Occipital lobe (tissue), 2 donors: ENCODE results near the gene LINGO1. TPM values are rescaled to one million over a fixed set of nuclear protein-coding genes. Genes with fewer than 3 reads are reported as not detected.

Experiments
- DNase-seq: peaks from one replicate; lab custom pipeline; 2025; lab: John Stamatoyannopoulos, UW
- total RNA-seq: library from RNA; depleted of rRNA; stranded (reverse); fragments of >200 nt; gene quantifications from one replicate; pipeline ENCODE4 v1.2.3, GENCODE V29; 2014

The LINGO1 gene
- total RNA-seq, 1 donor from 2014 or later = 45.7 TPM

DNA sequence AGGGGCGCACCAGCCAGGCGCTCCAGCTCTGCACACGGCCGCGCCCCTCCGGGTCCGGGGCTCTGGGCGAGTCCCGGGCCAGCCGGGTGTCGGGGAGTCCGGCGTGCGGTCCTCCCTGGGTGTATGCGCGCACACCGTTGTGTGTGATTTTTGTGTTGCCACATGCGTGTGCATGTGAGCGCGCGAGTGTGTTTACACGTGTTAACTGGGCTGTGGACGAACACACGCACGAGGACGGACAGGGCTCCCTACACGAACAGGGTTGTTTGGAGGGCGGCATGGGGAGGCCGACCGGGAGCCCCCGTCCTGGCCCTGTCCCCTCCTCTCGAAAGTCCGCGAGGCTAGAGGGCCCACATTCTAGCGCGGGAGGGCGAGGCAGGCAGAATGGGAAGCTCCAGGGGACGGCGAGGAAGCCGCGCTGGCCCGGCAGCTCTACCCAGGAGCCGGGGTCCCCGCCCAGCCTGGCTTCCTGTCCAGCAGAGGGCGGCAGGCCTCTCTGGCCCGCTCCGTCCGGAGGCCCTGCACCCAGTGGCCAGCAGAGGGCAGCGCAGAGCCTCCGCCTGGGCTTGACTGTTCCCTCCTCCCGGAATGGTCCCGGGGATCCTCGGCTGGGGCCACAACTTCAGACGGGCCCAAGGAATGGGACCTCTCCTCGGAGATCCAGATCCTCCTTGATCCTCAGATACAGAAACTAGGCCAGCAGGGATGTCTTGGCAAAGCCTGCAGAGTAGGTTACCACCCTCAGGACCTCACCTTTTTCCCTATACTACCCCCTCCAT is 611 bp upstream of the LINGO1 start:
- DNase-seq = peak; percentile 85

DNA sequence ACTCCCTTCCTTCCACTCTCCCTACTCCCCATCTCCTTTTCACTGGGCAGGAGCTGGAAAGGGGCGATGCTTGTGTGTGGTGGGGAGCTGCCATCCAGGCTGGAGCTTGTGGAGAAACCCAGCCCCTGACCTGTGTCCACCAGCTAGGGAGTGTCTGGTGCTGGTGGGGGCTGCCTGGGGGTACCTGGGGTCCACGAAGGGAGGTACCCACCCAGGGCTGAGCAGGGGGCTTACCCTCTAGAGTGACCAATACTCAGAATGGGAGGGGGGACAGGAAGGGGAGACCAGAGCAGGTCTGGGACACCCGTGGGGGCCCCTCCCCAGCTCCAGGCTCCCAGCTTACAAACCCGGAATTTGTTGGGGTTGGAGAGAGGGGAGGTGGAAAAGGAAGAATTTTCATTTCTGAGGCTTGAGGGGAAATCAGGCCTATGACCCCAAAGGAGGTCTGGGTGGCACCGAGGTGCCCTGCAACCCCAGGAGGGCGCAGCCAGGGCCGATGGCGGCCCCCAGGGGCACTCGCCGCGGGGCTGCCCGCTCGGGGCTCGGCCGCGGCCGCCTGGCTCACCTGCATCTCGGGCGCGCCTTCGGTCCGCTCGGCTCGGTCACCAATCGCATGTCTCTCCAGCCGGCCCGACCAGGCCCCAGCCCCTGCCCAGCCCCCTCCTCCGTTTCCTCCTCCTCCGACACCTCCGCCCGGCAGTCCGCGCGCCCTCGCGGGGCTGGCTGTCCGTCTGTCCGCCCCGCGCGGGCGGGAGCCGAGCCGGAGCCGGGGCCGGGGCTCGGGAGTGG is 773 bp downstream of the LINGO1 start:
- DNase-seq = no peak

DNA sequence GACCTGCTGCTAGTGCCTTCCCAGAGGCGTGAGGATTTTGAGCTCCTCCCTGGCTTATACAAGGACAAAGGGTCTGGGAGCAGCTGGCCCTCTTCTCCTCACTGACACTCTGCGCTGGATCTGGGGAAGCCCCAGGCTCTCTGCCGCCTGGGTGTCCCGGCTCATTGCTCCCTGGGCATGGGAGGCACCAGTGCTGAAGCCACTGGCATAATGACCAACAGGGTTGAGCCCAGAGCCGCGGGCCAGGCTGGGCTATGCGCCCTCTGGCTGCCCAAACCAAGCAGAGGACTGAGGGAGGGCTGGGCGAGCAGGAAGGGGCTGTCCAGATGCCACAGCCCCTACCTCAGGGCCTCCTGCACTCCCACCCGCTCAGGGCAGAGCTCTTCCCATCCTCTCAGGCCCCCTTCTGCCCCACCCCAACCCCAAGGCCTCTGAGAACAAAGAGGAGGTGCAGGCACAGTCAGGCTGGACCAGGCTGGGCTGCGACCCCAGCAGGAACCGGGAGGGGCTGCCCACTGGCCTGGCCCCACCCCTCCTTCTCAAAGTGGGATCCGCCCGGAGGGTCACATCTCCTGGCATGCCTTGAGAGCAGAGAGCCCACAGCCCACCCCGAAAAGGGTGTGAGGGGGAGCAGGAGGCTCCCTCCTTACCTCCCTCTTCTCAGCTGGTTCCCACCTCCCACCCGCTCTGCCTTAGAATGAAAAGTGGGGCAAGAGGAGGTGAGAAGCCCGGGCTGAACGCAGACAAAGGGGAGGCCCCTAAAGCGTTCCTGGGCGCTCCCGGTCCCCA is 1.6 kb downstream of the LINGO1 start:
- DNase-seq = peak; percentile 40

DNA sequence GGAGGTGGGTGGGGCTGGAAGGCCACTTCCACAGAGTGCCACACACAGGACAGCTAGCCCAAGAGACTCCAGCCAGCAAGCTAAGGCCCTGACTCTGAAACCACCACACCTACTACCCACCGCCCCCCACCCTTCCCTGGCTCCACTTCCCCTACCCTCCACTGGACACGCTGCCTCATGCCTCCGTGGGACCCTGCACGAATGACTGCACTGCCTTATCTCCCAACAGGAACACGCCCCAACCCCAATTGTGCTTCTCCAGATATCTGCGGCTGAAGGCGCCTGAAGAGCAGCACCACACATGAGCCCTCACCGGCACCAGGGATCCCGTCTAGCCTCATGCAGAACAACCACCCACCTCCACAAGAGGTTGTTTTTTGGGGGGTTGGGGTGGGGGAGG is 2.7 kb downstream of the LINGO1 start:
- no peak for DNase-seq

DNA sequence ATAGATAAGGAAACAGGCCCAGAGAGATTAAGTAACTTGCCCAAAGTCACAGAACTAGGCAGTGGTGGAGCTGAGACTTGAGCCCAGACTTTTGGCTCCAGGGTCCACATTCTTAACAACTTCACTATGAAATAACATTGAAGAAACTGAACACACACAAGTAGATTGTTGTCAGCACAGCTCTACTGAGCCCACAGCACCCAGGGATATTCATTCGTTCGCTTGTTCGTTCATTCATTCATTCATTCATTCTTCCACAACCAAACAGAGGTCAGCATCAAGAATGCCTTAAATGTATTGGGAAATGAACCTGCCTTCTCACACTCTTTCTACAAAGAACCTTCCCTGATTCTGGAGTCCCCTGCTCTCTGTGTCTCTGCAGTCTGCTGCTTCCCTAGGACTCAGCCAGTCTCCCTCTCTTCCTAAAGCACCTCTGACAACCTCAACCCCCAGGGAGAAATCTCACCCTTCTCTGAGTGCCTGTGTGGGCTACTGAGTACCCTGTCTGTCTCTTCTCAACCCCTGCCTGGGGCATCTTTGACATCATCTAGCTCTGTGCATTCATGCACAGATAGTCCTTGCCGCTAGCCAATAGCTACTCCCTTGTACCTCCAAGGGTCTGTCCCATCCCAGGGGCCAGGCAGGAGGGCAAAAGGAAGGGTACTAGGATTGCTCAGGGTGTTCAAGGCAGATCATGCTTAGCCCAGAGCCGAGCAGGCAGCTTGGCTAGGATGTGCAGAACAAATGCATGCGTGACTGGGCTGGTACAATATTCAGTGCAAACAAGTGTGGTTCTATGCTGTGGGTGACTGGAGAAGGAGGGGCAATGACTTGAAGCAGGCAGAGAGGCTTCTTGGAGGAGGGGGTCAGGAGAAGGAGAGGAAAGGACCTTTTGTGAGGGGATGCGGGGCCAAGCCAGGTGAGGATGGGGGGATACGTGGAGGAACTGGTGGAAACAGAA is 3.4 kb downstream of the LINGO1 start:
- no peak for DNase-seq

DNA sequence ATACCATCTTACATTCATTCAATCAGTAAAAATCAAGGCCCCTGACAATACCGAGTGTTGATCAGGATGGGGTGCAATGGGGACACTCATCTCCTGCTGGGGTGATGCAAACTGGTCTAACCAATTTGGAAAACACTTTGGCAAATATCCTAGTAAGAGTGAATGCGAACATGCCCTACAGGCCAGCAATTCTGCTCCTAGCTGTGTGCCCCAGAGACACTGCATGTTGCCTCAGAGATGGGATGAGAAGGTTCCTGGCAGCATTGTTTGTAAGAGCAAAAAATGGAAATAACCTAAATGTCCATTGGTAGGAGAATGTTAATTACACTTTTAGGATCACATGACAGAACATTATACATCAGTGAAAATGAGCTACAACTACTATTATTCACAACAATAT is 4.7 kb downstream of the LINGO1 start:
- no peak for DNase-seq

DNA sequence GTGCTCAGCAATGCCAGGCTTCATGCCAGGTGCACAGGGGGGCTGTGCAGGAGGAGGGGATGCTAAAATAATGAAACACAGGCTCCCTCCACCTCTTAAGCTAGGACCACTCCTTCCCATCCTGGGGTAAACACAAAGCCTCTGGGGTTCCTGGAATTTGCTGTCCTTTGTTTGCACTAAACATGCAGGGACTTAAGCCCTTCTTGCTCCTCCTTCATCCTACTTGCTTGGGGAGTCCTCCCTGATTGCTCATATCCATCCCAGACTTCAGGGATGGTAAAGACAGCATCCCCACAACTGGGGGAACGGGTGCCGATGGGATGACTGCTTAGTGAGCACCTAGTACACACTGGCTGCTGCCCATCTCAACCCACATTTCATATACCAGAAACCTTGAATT is 5.1 kb downstream of the LINGO1 start:
- DNase-seq = no peak

DNA sequence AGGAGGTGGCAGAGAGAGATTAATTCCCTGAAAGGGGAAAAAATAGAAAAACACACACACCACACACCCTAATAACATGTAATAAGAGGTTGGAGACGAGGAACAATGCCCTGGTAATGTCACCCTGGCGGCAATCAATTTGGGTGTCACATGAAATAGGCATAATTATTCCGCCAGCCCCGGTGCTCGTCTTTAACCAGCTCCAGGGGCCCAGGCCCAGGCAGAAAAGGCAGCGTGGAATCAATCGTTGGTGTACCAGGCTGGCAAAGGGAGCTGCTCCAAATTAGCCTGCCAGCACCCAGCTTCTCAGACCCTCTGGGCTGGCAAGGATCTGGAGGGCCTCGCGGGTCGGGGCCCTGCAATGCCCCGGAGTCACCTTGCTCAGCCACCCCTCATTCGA is 5.6 kb downstream of the LINGO1 start:
- DNase-seq = no peak

DNA sequence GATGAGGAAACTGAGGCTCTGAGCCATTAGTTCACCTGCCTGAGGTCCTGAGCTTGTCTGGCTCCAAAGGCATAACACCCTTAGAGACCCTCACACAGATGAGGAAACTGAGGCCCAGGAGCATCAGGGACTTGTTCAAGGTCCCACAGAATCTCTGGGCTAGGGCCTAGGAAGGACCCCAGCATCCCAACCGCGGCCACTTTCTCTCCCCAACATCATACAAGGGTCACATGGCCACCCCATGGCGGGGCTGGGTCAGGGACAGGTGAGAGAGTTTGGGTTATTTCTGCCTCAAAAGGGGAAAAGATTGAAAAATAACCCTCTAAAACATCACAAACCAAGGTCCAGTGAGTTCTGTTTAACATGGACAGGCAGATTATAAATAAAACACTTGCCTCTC is 6.7 kb downstream of the LINGO1 start:
- no peak for DNase-seq

DNA sequence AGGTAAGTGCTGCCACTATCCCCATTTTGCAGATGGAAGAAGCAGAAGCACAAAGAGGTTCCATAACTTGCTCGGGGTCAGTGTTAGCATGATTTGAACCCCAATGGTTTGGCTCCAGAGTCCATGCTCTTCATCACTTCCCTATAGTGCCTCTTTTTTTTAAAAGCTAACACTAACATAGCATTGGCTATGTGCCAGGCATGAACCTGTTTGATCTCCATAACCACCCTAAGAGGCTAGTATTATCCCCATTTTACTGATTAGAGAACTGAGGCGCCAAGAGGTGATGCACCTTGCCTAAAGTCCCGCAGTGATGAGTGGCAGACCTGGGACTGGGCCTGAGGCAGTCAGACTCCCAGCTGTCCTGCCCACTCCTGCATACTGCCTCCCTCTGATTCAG is 7.3 kb downstream of the LINGO1 start:
- DNase-seq = no peak

DNA sequence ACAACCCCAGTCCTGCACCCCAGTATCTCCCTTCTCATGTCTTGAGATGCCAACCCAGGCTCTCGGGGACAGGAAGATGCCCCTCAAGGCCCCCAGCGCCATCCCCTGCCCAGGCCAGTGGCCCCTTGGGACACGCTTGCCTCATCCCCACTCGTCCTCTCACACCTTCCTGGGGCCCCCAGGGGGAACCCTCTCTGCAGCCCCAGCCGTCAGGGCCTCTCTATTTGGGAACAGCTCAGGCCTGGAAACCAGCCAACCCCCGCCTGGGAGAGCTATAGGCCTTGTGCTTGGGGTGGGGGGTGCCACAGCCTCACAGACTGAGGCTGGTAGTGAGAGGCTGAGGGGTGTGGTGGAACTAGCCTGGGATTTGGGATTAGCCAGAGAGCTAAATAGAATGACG is 7.8 kb downstream of the LINGO1 start:
- DNase-seq = no peak

DNA sequence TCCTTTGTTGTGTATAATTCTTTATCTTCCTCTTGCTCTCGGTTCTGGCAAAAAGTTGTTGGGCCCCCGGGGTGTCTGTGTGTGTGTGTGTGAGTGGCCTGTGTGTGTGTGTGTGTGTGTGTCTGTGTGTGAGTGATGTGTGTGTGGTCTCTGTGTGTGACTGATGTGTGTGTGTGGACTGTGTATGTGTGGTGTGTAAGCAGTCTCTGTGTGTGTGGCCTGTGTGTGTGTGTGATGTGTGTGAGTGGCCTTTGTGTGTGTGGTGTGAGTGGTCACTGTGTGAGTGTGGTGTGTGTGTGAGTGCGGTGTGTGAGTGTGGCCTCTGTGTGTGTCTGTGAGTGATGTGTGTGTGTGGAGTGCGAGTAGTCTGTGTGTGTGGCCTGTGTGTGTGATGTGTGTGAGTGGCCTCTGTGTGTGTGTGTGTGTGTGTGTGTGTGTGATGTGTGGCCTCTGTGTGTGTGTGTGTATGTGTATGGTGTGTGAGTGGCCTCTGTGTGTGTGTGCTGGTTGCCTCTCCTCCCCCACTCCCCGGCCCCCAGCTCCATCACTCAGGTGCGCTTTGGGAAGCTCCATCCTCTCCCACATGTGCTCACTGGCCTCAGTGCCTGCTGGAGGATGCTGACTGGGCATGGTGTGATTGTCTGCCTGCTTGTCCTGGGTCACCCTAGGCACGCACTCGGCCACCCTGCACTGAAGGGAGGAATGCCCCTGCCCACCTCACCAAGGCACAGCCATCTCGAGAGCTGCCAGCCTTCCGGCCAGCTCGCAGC is 8.8 kb downstream of the LINGO1 start:
- no peak for DNase-seq

DNA sequence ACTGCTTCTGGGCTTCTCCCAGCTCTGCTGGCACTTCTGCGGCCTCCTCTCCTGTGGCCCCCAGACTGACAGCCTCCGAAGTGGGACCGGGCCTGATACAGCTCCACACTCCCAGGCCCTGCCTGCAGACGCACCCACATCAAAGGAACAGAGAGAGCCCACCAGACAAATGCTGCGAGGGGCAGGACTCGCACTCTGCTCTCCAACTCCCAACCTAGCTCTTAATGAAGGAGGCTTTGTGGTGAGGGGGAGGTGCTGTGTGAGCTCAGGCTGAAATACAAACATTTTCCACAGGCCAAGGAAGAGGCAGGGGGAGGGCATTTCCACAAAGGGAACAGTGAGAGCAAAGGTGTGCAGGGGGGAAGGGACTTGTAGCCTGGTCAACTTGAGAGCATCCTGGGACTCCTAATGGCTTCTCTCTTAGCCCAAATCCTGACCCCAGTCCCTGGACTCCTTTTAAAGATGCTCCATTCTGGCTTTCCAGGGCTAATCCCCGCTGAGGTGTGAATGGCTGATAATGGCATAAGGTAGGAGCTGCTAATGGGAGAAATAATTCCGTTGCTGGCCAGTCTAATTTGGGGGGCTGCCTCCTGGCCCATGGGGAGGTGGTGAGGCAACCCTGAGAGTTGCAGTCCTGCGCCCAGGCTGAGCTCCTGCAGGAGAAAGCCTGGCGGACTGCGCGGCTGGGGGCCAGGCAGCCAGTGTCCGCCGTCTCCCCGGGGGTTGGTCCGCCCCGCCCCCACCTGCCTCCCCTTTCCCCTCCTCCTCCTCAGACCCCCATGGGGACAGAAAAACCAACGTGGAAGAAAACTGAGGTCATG is 9.6 kb downstream of the LINGO1 start:
- DNase-seq = no peak

DNA sequence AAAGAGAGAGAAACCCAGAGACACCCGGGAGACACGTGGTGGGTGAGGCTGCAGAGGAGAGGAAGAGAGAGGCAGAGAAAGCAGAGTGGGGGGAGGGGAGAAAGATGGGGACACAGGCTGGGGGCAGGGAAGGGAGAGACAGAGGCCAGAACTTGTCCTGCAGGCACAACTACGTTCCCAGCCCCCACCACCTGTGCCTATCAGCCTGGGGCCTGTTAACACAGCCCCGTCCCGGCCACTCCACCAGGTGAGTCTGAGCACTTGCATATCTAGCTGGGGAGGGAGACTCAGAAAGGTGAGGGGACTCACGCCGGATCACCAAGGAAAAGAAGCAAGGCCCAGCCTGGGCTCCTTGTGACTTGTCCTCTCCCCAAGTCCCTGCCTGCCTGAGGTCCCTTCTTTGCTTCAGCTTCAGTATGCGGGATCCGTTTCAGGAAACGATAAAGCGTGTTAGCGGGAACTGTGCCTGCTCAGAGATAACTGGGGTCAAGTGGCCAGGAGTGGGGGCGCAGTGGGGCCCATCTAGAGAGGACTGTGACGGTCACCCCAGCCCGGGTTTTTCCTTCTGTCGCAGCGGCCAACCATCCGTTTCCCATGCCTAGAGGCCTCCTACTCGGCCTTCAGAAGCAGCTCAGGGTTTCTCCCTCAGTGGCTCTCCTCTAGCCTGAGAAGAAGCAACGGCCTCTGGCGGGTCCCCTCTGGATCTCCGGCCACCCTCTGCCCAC is 10.3 kb downstream of the LINGO1 start:
- DNase-seq = no peak

DNA sequence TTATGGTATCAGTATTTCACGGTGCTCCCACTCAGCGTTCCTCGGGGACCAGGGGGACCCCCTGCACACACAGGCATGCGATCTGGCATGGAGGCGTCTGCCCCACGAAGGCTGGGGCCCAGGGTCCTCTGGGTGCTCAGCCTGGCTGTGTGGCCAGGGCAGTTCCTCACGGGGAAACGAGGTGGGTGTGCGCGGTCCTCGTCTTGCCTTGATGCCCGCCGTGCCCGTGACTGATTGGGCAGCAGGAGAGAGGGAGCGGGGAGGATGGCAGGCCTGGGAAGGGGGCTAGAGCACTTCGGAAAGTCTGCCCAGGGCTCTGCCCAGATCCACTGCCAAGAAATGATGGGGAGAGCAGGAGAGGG is 10.9 kb downstream of the LINGO1 start:
- DNase-seq = no peak

DNA sequence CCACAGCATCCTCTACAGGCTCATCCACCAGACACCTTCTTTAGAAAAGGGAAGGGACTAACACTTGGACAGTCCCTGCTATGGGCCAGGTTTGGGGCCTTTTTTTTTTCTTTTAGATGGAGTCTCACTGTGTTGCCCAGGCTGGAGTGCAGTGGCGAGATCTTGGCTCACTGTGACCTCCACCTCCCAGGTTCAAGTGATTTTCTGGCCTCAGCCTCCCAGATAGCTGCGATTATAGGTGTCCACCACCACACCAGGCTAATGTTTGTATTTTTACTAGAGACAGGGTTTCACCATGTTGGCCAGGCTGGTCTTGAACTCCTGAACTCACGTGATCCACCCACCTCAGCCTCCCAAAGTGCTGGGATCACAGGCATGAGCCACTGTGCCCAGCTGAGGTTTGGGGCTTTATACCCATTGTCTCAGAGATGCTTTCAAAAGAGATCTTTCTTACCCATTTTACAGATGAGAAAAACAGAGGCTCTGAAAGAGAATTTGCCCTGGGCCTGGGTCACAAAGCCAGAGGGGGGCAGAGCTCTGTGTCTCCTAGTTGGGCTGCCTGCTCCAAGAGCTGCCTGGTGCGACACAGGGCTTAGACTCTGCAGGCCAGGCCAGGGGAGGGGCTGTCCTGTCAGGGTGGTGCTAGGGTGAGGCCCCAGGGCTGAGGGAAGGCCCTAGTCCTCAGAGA is 11.6 kb downstream of the LINGO1 start:
- no peak for DNase-seq

DNA sequence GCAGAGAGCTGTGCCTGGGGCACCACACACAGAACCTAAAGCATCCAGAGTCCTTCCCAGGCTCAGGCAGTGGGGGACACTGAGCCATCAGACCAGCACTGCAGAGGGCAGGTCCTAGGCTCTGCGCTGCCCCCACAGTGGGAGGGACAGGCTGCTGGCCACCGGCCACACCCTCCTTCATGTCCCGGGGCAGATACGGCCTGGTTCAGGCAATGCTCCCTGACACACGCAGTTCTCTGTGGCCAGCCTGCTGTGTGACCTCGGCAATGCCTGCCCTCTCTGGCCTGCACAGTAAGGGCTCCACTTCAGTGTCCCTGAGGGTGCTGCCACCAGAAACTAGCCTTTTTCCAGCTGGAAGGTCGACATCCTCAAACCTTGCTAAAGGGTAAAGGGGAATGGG is 12.4 kb downstream of the LINGO1 start:
- no peak for DNase-seq

DNA sequence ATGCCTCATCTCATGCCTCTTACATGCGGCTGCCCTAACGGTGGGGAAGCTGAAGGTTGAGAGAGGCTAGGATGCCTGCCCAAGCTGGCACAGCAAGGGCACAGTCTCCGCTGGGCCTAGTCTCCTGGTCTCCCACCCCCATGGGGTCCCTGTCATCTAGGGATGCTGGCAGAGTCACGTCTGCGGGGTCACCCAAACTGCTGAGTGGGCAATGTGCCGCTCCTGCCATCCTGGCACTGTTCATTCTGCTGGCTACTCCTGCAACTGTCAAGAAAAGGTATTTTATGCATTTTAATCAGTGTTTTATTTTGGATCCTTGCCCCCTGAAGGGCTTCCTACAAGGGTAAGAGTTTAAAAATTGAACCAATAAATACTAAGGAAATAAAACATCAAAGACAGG is 12.8 kb downstream of the LINGO1 start:
- no peak for DNase-seq
